Smooth muscle cell (in vitro differentiated cells): ENCODE measurements around the gene CACNA1B. TPM values are rescaled to one million over a fixed set of nuclear protein-coding genes. Genes with fewer than 3 reads are reported as not detected.

Source experiments
- DNase-seq: peaks from one replicate; lab custom pipeline; 2025; ENCODE audit not compliant: unreplicated experiment; lab: John Stamatoyannopoulos, UW
- H2AFZ ChIP-seq: fragments of 200-600 bp; sonication (generic); 2 replicates; pipeline ENCODE4 v1.6.0; 2016; ENCODE audit warnings: antibody characterized with exemption, low read depth, mild to moderate bottlenecking
- H3F3A ChIP-seq: fragments of 200-600 bp; sonication (generic); 2 replicates; pipeline ENCODE4 v1.6.0; 2017; ENCODE audit warnings: antibody characterized with exemption, low read depth
- H3K27ac ChIP-seq: fragments of 200-600 bp; sonication (generic); 2 replicates; pipeline ENCODE4 v1.5.1; 2016; ENCODE audit warnings: low read depth, mild to moderate bottlenecking
- H3K27me3 ChIP-seq: fragments of 200-600 bp; sonication (generic); 2 replicates; pipeline ENCODE4 v1.6.1; 2016; ENCODE audit warnings: low read depth, mild to moderate bottlenecking
- H3K36me3 ChIP-seq: fragments of 200-600 bp; sonication (generic); 2 replicates; pipeline ENCODE4 v1.5.1; 2016; ENCODE audit warnings: low read depth
- H3K4me1 ChIP-seq: fragments of 200-600 bp; sonication (generic); 2 replicates; pipeline ENCODE4 v1.5.1; 2016; ENCODE audit warnings: low read depth
- H3K4me2 ChIP-seq: fragments of 200-600 bp; sonication (generic); 2 replicates; pipeline ENCODE4 v1.6.0; 2016; ENCODE audit warnings: mild to moderate bottlenecking
- H3K4me3 ChIP-seq: fragments of 200-600 bp; sonication (generic); 2 replicates; pipeline ENCODE4 v1.5.1; 2016; ENCODE audit warnings: mild to moderate bottlenecking
- H3K79me2 ChIP-seq: fragments of 200-600 bp; sonication (generic); 2 replicates; pipeline ENCODE4 v1.6.0; 2016; ENCODE audit warnings: low read depth, mild to moderate bottlenecking
- H3K9ac ChIP-seq: fragments of 200-600 bp; sonication (generic); 2 replicates; pipeline ENCODE4 v1.6.0; 2016; ENCODE audit warnings: low read depth
- H3K9me3 ChIP-seq: fragments of 200-600 bp; sonication (generic); replicated peaks from 2 replicates; pipeline ENCODE4 v1.5.1; 2016; ENCODE audit warnings: low read depth
- H4K20me1 ChIP-seq: fragments of 200-600 bp; sonication (generic); 2 replicates; pipeline ENCODE4 v1.6.0; 2016; ENCODE audit warnings: low read depth
- CTCF ChIP-seq: fragments of 200-600 bp; sonication (generic); IDR thresholded peaks from 2 replicates; pipeline ENCODE4 v1.5.1; 2017; ENCODE audit warnings: borderline replicate concordance, mild to moderate bottlenecking, antibody characterized with exemption; ENCODE audit not compliant: insufficient read depth, poor library complexity, severe bottlenecking
- WGBS: methylation state at CpG from one replicate; pipeline ENCODE4 v1.1.7; 2016; ENCODE audit warnings: low lambda C conversion rate; 5-methylcytosine and 5-hydroxymethylcytosine counted together
- polyA plus RNA-seq: library from polyadenylated mRNA; unstranded; fragments of >200 nt; fragmentation: Nextera tagmentation; extraction: Ambion mirVana; gene quantifications from 2 replicates; pipeline ENCODE4 v1.2.1, GENCODE V29; 2016
- total RNA-seq: library from RNA; depleted of rRNA; stranded (reverse); fragments of >200 nt; gene quantifications from 2 replicates; pipeline ENCODE4 v1.2.3, GENCODE V29; 2014

The CACNA1B gene
- total and polyA plus RNA-seq, 2 experiments from 2014 or later, result 0.09 to 0.23 TPM

GRCh38 chr9:137975936-137976565 is 98.5 kb downstream of the CACNA1B start:
- no peaks in the 10 kb centered on the region for H3K9me3 ChIP-seq
- H3K79me2 ChIP-seq, result no peaks in the 10 kb centered on the region
- no peak overlapping the region for H3K4me2 ChIP-seq
- no peaks in the 10 kb centered on the region for H3K4me1 ChIP-seq
- H3K27ac ChIP-seq, result no peak overlapping the region
- H3K4me3 ChIP-seq, result no peak overlapping the region
- no peaks in the 10 kb centered on the region for H3K36me3 ChIP-seq
- 89% methylated on average over 8 of the region's 8 CpGs for WGBS
- no peaks in the 10 kb centered on the region for H4K20me1 ChIP-seq
- TF ChIP-seq CTCF, result no peak
- DNase-seq, result no peak
- no peaks in the 10 kb centered on the region for H3K27me3 ChIP-seq
- H3F3A ChIP-seq, result no peaks in the 10 kb centered on the region
- H2AFZ ChIP-seq, result no peak overlapping the region
- H3K9ac ChIP-seq, result no peak overlapping the region

- no peak overlapping the region for H3K9ac ChIP-seq
- 95% methylated on average over 8 of the region's 8 CpGs for WGBS
- H3K27me3 ChIP-seq, result no peaks in the 10 kb centered on the region
Measured at GRCh38 chr9:137977571-137978261, 100.1 kb downstream of the CACNA1B start.

GRCh38 chr9:137978262-137978714 is 100.7 kb downstream of the CACNA1B start:
- Histone ChIP-seq H4K20me1 (no peaks in the 10 kb centered on the region), H3K4me2 (no peak overlapping the region), H3K79me2 (no peaks in the 10 kb centered on the region), H3K27ac (no peak overlapping the region), H3K27me3 (no peaks in the 10 kb centered on the region), H2AFZ (no peak overlapping the region), H3K4me1 (no peaks in the 10 kb centered on the region), H3K36me3 (no peaks in the 10 kb centered on the region), H3F3A (no peaks in the 10 kb centered on the region), H3K4me3 (no peak overlapping the region), H3K9me3 (no peaks in the 10 kb centered on the region), H3K9ac (no peak overlapping the region)
- no peak for DNase-seq
- 96% methylated on average over 4 of the region's 4 CpGs for WGBS
- TF ChIP-seq CTCF, result no peak

More at GRCh38 chr9:137977571-137978261, 100.1 kb downstream of the CACNA1B start:
- Histone ChIP-seq H4K20me1 (no peaks in the 10 kb centered on the region), H3K36me3 (no peaks in the 10 kb centered on the region), H3K4me1 (no peaks in the 10 kb centered on the region), H3F3A (no peaks in the 10 kb centered on the region), H2AFZ (no peak overlapping the region), H3K4me2 (no peak overlapping the region), H3K9me3 (no peaks in the 10 kb centered on the region), H3K79me2 (no peaks in the 10 kb centered on the region), H3K4me3 (no peak overlapping the region), H3K27ac (no peak overlapping the region)
- TF ChIP-seq CTCF, result no peak
- DNase-seq, result no peak
